Measurements from ENCODE around the gene PTPRJ. TPM values are rescaled to one million over a fixed set of nuclear protein-coding genes. Genes with fewer than 3 reads are reported as not detected.

PTPRJ gene
- polyA plus RNA-seq, 1 donor from 2014 or later = 8.6 TPM

DNA sequence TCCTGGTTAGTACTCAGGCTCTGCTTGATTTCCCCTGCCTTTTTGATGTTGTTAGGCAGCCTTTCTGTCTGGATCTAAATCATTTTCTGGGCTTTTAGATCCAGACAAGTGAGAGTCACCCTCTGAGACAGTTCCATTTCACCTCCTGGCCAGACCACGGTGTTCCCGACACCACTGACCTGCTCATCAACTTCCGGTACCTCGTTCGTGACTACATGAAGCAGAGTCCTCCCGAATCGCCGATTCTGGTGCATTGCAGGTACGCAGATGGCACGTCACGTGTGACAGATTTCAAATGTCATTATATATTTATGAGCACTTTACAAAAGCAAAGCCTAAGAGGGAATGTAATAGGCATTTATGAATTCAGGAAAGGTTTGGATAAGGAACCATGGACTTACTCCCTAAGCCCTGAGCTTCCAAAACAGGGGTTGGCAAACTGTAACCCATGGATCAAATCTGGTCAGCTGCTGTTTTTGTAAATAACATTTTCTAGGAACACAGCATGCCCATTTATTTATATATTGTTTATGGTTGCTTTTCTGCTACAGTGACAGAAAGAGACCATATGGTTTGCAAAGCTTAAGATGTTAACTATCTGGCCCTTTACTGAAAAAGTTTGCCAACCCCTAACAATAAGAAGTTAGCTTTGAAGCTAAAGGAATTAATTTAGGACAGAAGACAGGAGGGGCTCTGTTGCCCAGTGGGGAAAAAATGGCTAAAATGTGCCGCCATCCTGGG lies 183.2 kb downstream of the PTPRJ start:
- no peak overlapping the region for H3K9ac ChIP-seq (ENCODE audit: low read length)
- H3K27ac ChIP-seq (ENCODE audit: low read length) = no peak overlapping the region
- TF ChIP-seq RAD21 (conservative IDR thresholded peaks at IDR 0.05) (no peak), EZH2 (IDR thresholded peaks at IDR 0.05; ENCODE audit: borderline replicate concordance, insufficient read depth, low read length, poor library complexity, severe bottlenecking) (no peak), POLR2AphosphoS5 (IDR thresholded peaks at IDR 0.05) (no peak), TAF1 (IDR thresholded peaks at IDR 0.05; ENCODE audit: low read depth) (no peak), SMC3 (conservative IDR thresholded peaks at IDR 0.05; ENCODE audit: poor library complexity) (no peak), EP300 (conservative IDR thresholded peaks at IDR 0.05; ENCODE audit: poor library complexity, severe bottlenecking) (no peak), MXI1 (conservative IDR thresholded peaks at IDR 0.05; ENCODE audit: poor library complexity, severe bottlenecking) (no peak)
- TF ChIP-seq, protein P1, sequence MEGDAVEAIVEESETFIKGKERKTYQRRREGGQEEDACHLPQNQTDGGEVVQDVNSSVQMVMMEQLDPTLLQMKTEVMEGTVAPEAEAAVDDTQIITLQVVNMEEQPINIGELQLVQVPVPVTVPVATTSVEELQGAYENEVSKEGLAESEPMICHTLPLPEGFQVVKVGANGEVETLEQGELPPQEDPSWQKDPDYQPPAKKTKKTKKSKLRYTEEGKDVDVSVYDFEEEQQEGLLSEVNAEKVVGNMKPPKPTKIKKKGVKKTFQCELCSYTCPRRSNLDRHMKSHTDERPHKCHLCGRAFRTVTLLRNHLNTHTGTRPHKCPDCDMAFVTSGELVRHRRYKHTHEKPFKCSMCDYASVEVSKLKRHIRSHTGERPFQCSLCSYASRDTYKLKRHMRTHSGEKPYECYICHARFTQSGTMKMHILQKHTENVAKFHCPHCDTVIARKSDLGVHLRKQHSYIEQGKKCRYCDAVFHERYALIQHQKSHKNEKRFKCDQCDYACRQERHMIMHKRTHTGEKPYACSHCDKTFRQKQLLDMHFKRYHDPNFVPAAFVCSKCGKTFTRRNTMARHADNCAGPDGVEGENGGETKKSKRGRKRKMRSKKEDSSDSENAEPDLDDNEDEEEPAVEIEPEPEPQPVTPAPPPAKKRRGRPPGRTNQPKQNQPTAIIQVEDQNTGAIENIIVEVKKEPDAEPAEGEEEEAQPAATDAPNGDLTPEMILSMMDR (IDR thresholded peaks at IDR 0.05; ENCODE audit: poor library complexity, severe bottlenecking) = no peak
- TF ChIP-seq, protein P2, sequence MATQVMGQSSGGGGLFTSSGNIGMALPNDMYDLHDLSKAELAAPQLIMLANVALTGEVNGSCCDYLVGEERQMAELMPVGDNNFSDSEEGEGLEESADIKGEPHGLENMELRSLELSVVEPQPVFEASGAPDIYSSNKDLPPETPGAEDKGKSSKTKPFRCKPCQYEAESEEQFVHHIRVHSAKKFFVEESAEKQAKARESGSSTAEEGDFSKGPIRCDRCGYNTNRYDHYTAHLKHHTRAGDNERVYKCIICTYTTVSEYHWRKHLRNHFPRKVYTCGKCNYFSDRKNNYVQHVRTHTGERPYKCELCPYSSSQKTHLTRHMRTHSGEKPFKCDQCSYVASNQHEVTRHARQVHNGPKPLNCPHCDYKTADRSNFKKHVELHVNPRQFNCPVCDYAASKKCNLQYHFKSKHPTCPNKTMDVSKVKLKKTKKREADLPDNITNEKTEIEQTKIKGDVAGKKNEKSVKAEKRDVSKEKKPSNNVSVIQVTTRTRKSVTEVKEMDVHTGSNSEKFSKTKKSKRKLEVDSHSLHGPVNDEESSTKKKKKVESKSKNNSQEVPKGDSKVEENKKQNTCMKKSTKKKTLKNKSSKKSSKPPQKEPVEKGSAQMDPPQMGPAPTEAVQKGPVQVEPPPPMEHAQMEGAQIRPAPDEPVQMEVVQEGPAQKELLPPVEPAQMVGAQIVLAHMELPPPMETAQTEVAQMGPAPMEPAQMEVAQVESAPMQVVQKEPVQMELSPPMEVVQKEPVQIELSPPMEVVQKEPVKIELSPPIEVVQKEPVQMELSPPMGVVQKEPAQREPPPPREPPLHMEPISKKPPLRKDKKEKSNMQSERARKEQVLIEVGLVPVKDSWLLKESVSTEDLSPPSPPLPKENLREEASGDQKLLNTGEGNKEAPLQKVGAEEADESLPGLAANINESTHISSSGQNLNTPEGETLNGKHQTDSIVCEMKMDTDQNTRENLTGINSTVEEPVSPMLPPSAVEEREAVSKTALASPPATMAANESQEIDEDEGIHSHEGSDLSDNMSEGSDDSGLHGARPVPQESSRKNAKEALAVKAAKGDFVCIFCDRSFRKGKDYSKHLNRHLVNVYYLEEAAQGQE (IDR thresholded peaks at IDR 0.05; ENCODE audit: borderline replicate concordance) = no peak
- no peak overlapping the region for H3K4me2 ChIP-seq (ENCODE audit: low read length)
- no peak overlapping the region for H2AFZ ChIP-seq (ENCODE audit: low read depth, low read length)
- H3K9me2 ChIP-seq (ENCODE audit: insufficient read depth, low read length) = no peaks in the 10 kb centered on the region
- no peaks in the 10 kb centered on the region for H4K20me1 ChIP-seq (ENCODE audit: insufficient read depth)
- H3K36me3 ChIP-seq (ENCODE audit: insufficient read depth, low read length) = no peaks in the 10 kb centered on the region
- H3K27me3 ChIP-seq (ENCODE audit: insufficient read depth, low read depth, low read length) = no peaks in the 10 kb centered on the region
- H3K4me3 ChIP-seq (ENCODE audit: low read length) = no peak overlapping the region
- no peaks in the 10 kb centered on the region for H3F3A ChIP-seq (ENCODE audit: insufficient read depth, low read length, poor library complexity, severe bottlenecking)
- H3K79me2 ChIP-seq (replicated peaks; ENCODE audit: insufficient read depth, low read length) = no peaks in the 10 kb centered on the region
- H3K9me3 ChIP-seq (ENCODE audit: low read length) = no peaks in the 10 kb centered on the region

DNA sequence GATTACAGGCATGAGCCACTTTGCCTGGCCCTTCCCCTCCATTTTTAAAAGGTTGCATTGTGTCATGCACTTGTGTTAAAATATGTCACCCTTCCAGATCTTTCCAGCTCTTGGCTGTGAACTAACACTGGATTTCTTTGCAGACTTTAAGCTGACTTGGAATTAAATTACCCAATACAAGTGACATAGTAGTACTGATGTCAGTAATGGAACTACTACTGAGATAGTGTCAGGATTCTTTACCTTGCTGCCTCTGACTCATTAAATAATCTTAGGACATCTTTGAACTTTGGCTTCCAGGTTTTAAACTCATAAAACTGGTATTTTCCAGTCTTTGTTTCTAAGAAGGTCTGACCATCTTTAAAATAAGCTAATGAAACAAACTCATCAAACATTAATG lies 184.5 kb downstream of the PTPRJ start:
- Histone ChIP-seq H4K20me1 (ENCODE audit: insufficient read depth) (no peaks in the 10 kb centered on the region), H3K4me3 (ENCODE audit: low read length) (no peak overlapping the region), H3K9me3 (ENCODE audit: low read length) (no peaks in the 10 kb centered on the region), H2AFZ (ENCODE audit: low read depth, low read length) (no peak overlapping the region), H3K27ac (ENCODE audit: low read length) (no peak overlapping the region), H3K79me2 (replicated peaks; ENCODE audit: insufficient read depth, low read length) (no peaks in the 10 kb centered on the region), H3K4me2 (ENCODE audit: low read length) (no peak overlapping the region), H3K9me2 (ENCODE audit: insufficient read depth, low read length) (no peaks in the 10 kb centered on the region), H3K9ac (ENCODE audit: low read length) (no peak overlapping the region), H3K27me3 (ENCODE audit: insufficient read depth, low read depth, low read length) (no peaks in the 10 kb centered on the region), H3F3A (ENCODE audit: insufficient read depth, low read length, poor library complexity, severe bottlenecking) (no peaks in the 10 kb centered on the region), H3K36me3 (ENCODE audit: insufficient read depth, low read length) (no peaks in the 10 kb centered on the region)
- TF ChIP-seq TAF1 (IDR thresholded peaks at IDR 0.05; ENCODE audit: low read depth) (no peak), EP300 (conservative IDR thresholded peaks at IDR 0.05; ENCODE audit: poor library complexity, severe bottlenecking) (no peak), RAD21 (conservative IDR thresholded peaks at IDR 0.05) (no peak), POLR2AphosphoS5 (IDR thresholded peaks at IDR 0.05) (no peak), SMC3 (conservative IDR thresholded peaks at IDR 0.05; ENCODE audit: poor library complexity) (no peak), MXI1 (conservative IDR thresholded peaks at IDR 0.05; ENCODE audit: poor library complexity, severe bottlenecking) (no peak), EZH2 (IDR thresholded peaks at IDR 0.05; ENCODE audit: borderline replicate concordance, insufficient read depth, low read length, poor library complexity, severe bottlenecking) (no peak)
- TF ChIP-seq, protein P1 (IDR thresholded peaks at IDR 0.05; ENCODE audit: poor library complexity, severe bottlenecking) = no peak
- TF ChIP-seq, protein P2 (IDR thresholded peaks at IDR 0.05; ENCODE audit: borderline replicate concordance) = no peak
